ENCODE measurements around the gene SLC38A10. TPM values are rescaled to one million over a fixed set of nuclear protein-coding genes. Genes with fewer than 3 reads are reported as not detected.

The SLC38A10 gene
- total and polyA plus RNA-seq, 12 donors: 27.8 to 56.2 (median 38.4) TPM

DNA sequence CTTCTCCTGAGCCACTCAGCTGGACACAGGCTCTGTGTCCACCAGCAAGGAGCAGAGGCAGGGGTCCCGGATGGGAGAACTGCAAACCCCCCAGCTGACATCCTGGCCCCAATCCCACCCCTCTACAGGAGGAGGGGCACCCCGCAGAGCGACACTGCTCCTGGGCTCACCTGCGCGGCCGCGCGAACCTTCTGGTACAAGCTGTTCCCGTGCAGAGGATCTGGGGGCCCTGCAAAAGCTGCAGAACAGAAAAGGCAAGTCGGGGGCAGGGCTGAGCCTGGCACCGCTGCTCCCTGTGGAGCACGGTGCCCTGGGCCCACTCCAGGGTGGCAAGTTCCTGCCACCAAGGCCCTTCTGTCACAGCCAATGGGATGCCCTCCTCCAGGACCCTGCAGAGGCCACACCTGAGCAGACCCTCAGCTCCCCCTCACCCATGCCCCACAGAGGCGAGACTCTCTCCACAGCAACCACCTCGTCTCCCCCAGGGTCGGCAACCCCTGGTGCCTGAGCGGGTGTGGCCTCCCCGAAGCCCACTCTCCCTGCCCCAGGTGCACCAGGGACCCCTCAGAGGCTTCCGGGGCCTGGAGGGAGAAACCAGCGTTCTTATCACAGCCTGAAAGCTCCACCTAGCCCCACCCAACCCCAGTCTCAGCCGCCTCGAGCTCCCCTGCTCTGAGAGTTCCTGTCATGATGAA, 61.1 kb downstream of the SLC38A10 start:
- intact Hi-C loops (cut with DNase I): loop anchor here in 1 of 10 donors (10.0 kb wide), 1 partner anchor 239 kb away; the partner anchor contains the start of gene CHMP6
- H3K36me3 ChIP-seq: peaks cover 0 to 59% (median 5%) of the 10 kb centered on the region in 9 donors
- peak in 1 of 2 donors; percentile 12 for DNase-seq
- H3K4me1 ChIP-seq: peaks cover 4 to 27% (median 18%) of the 10 kb centered on the region in 9 donors
- TF ChIP-seq, protein P1, sequence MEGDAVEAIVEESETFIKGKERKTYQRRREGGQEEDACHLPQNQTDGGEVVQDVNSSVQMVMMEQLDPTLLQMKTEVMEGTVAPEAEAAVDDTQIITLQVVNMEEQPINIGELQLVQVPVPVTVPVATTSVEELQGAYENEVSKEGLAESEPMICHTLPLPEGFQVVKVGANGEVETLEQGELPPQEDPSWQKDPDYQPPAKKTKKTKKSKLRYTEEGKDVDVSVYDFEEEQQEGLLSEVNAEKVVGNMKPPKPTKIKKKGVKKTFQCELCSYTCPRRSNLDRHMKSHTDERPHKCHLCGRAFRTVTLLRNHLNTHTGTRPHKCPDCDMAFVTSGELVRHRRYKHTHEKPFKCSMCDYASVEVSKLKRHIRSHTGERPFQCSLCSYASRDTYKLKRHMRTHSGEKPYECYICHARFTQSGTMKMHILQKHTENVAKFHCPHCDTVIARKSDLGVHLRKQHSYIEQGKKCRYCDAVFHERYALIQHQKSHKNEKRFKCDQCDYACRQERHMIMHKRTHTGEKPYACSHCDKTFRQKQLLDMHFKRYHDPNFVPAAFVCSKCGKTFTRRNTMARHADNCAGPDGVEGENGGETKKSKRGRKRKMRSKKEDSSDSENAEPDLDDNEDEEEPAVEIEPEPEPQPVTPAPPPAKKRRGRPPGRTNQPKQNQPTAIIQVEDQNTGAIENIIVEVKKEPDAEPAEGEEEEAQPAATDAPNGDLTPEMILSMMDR (IDR thresholded peaks at IDR 0.05): no peak
- H3K27ac ChIP-seq: no peak overlapping the region
- 87% methylated on average over 21 of the region's 21 CpGs for WGBS, 2 donors
- ATAC-seq: no peak
- no peak overlapping the region for H3K4me3 ChIP-seq
- no peaks in the 10 kb centered on the region for H3K27me3 ChIP-seq
- H3K9me3 ChIP-seq: no peaks in the 10 kb centered on the region

DNA sequence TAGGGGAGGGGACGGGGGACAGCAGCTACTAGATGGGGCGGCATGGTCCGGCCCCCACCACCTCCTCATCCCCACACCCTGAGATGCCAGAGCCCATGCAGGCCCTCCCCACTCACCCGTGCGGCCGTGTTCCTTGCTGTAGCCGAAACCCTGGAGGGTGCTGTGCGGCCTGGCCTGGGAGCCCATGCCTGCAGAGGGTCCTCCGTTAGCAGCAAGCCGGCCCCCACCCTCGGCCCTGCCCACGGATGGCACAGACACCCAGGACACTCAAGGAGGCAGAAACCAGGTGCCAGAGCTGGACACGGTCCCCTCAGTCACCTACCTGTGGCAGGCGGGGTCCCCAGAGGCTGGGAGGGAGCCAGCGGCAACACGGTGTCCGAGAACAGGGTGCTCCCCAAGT, 61.8 kb downstream of the SLC38A10 start:
- Histone ChIP-seq H3K4me3 (no peak overlapping the region), H3K27ac (no peak overlapping the region), H3K9me3 (no peaks in the 10 kb centered on the region), H3K27me3 (no peaks in the 10 kb centered on the region), H3K36me3 (peaks cover 0 to 66% (median 5%) of the 10 kb centered on the region in 9 donors), H3K4me1 (peaks cover 4 to 26% (median 18%) of the 10 kb centered on the region in 9 donors)
- whole genome bisulfite sequencing, 2 donors: 88 to 91% methylated on average over 17 of the region's 17 CpGs
- DNase-seq: peak in 1 of 2 donors; percentile 9
- TF ChIP-seq, protein P1 (IDR thresholded peaks at IDR 0.05): no peak
- no peak for ATAC-seq
- intact Hi-C loops (cut with DNase I): loop anchor here in 1 of 10 donors (10.0 kb wide), 1 partner anchor 239 kb away; the partner anchor contains the start of gene CHMP6

DNA sequence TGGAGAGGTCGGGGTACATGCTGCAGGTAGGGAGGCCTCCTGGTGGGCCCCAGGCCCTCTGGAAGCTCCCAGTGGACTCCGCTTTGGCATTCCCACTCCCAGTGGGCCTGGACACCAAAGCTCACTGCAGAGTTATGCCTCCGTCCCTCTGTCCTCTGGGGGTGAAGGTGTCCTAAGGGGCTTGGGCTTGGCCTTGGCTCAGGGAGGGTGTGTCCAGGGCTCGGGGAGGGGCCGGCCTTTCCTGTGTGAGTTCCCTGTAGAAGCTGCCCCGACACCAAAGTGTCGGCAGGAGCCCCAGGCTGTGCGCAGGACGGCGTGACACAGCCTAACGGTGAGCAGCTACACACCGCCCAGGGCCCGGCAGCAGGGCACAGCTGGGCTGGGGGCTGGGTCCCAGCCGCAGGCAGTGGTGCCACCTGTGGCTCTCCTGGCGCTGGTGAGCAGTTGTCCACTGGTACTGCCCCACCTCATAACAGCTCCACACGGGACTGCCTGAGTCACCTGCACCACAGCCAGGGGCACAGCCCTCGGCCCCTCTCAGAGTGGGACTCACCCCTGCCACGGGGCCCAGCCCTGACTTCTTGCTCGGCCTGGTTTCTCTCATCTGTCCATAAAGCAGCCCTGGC, 62.4 kb downstream of the SLC38A10 start:
- no peak overlapping the region for H3K27ac ChIP-seq
- TF ChIP-seq, protein P1 (IDR thresholded peaks at IDR 0.05): no peak
- intact Hi-C loops (cut with DNase I): loop anchor here in 1 of 10 donors (10.0 kb wide), 1 partner anchor 238 kb away; the partner anchor contains the start of gene CHMP6
- H3K4me3 ChIP-seq: no peak overlapping the region
- WGBS, 2 donors: 88 to 90% methylated on average over 19 of the region's 19 CpGs
- ATAC-seq (no peak), DNase-seq (no peak)
- H3K4me1 ChIP-seq: peaks cover 4 to 20% (median 12%) of the 10 kb centered on the region in 9 donors
- H3K9me3 ChIP-seq: no peaks in the 10 kb centered on the region
- H3K27me3 ChIP-seq: no peaks in the 10 kb centered on the region
- H3K36me3 ChIP-seq: peaks cover 0 to 69% (median 5%) of the 10 kb centered on the region in 9 donors

DNA sequence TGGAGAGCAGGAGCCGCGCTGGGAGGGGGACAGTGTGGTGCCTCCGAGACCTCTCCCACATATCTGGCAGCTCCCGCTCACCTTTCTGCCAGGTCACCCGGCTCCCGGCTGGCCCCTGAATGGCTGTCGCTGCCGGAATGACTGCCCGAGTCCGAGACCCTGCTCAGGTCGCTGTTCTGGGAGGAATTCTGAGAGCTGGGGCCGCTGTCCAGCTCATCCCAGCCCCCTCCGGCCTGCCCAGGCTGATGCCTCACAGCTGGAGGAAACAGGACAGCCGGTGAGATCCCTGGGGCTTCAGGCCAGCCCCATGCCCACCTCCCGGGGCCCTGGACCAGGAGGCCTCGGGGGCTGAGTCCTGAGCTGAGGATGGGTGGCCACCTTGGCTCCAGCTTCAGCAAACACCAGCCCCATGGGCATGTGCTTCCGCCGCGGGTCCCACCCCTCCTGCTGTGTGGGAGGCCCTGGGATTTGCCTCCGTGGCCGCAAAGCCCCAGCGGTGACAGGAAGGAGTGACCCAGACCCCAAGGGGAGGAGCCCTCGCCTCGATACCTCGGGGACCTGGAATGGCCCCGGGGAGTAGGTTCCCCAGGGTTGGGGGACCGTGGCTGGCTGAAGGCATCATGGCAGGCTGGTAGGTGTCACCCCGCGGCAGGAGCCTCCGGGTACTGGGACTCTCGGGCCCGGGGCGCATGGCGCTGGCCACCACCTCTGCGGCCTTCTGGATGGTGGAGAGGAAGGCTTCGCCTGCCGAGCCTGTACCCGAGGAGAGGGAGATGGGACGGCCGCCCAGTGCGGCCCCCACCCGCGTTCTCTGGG, 63.1 kb downstream of the SLC38A10 start:
- ATAC-seq: no peak
- 88 to 89% methylated on average over 43 of the region's 43 CpGs for WGBS, 2 donors
- Histone ChIP-seq H3K36me3 (peaks cover 0 to 69% (median 5%) of the 10 kb centered on the region in 9 donors), H3K4me1 (peaks cover 0 to 14% (median 4%) of the 10 kb centered on the region in 9 donors), H3K27ac (no peak overlapping the region), H3K27me3 (no peaks in the 10 kb centered on the region), H3K9me3 (peaks cover 0 to 3% (median 0%) of the 10 kb centered on the region in 11 donors), H3K4me3 (no peak overlapping the region)
- no peak for DNase-seq
- TF ChIP-seq, protein P1 (IDR thresholded peaks at IDR 0.05): no peak
- intact Hi-C loops (cut with DNase I): loop anchor here in 1 of 10 donors (10.0 kb wide), 1 partner anchor 237 kb away; the partner anchor contains the start of gene CHMP6

Data from heart right ventricle (tissue), 16 donors.